Prostate gland (tissue), 2 donors: ENCODE results near the gene EPS8L3.

Experiments
- CTCF ChIP-seq, 4 experiments: fragments of 200-600 bp in 2 of 4; fragments of 450-650 bp in 2 of 4; sonication (generic) in 2 of 4; IDR thresholded peaks; 1 replicate in 3 of 4; 2 replicates in 1 of 4; pipeline ENCODE4 v1.5.1; 2016 to 2019; ENCODE audit warnings: antibody characterized with exemption in 4 of 4, mild to moderate bottlenecking in 2 of 4, moderate library complexity in 2 of 4
- POLR2AphosphoS5 ChIP-seq: sonication (generic); formaldehyde crosslinking; IDR thresholded peaks from one replicate; pipeline ENCODE4 v1.6.1; 2017; ENCODE audit warnings: antibody characterized with exemption

GRCh38 chr1:109762039-109762585 is 1.6 kb downstream of the EPS8L3 start:
- TF ChIP-seq CTCF (IDR thresholded peaks at IDR 0.05): no peak
- TF ChIP-seq POLR2AphosphoS5: no peak
